Eye (tissue), 1 donor: ENCODE data around the gene TMEM255B.
A peak's percentile ranks its signal among the peaks of the same experiment; 100 is the strongest.
"Not testable (repeated sequence)": the region's sequence is repeated elsewhere in the genome, so short reads cannot be mapped to it uniquely, and the experiment has no call there.

ENCODE experiments used
- DNase-seq: peaks from one replicate; pipeline ENCODE4 v3.0.0-alpha.2; 2015

Gene TMEM255B

DNA sequence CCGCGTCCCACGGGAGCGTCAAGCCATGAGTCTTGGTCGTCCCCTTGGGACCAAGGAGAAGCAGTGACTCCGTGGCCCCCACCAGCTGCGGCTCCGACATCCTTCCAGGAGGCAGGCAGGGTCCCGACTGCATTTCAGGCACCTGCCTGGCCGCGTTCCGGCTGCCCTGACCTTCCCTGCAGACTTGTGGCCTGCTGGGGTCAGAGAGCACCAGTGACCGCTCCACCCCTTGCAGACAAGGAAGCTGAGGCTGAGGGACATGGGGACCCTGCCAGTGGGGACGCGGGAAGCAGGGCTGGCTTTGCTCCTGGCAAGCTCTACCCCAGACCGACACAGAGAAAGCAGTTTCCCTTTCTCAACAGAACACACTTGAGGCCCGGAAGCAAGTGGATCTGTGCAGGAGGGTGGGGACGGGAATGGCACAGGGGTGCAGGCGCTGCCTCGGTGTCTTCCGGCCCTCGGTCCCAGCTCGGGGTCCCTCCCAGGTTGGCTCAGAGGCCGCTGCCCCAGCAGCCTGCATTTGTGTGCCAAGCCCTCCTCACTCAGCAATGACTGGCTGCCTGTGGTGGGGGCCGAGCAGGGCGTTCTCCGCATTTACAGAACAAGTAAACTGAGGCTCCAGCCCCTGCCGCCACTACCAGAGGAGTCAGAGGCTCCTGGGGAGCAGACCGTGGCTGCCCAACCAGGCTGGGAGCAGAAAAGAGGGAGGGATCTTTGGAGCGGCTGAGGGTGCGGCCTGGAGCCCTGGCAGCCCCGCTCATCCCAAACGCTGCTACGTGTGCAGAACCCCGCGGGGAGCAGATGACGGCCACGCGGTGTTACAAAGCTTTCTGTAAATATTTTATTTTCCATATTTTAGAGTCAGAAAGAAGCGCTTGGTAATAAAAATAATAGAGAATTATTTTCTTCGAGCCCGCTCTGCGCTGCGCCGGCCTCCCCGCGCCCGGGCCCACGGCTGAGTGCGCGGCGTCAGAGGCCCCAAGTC is 61.0 kb downstream of the TMEM255B start:
- DNase-seq: no peak

DNA sequence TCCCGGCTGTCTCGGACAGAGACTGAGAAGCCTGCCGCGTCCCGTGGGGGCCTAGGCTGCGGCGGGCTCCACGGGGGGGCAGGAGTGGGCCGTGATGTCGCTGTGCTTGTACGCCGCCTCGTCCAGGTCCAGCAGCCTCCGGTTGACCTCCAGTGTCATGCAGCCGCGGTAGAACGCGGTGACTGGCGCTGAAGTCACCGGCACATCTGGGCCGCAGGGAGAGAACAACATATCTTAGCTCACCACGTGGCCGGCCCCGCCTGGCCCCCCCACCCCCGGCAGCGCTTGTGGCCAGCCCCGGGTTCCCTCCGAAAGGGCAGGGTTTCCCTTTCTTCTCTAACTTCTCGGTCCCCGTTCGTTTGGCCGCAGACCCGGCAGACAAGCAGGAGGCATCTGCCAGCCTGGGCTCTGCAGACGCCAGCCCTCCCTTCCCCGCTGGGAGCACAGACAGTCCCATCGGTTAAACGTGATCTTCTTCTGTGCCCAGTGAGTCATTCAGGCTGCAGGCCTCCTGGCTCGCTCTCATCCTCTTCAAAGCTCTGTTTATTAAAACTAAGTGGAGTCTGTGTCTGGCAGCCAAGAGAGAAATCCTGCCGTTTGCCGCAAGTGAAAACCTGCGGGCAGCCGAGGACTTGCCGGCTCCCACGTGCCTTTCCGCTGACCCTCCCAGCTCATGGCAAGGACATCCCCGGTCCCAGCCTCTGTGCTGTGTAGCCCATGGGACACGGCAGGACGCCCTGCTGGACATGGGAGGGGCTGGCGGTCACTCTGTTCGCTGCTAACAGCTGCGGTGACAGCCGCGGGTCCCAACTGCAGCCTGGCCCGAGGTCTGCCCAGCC is 62.0 kb downstream of the TMEM255B start:
- peak; percentile 81 for DNase-seq

DNA sequence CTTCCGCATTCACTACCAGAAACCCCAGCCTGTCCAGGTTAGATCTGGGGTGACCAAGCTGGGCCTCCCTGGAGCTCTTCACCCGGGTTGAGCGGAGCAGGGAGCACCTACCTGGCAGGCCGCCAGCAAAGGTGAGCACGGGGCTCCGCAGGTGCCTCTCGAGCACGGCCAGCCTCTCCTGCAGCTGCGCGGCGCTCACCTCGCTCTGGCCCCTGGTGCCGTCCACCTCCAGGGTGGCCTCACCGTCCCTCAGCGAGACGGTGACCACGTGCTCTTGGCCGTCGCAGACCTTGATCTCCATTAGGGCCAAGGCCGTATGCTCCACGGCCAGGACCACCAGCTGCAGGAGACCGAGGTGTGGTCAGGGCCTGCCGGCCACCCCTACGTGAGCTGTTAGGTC is 62.8 kb downstream of the TMEM255B start:
- no peak for DNase-seq

DNA sequence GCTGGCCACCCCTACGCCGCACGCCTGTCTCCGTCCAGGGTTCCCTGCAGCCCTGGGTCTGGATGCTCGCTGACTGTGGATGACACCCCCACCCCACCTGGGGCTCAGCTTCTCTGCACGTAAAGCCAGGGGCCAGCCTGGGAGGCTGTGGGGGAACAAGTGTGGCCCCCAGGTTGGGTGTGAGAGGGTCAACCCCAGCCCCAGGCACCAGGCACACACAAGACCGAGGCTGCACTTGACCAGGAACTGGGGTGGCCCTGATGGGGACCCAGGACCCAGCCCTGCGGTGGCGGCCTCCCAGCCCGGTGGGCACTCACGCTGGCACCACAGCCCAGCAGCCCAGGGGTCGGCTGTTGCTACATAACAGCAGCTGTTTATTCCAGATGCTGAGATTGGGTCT is 63.2 kb downstream of the TMEM255B start:
- no peak for DNase-seq

DNA sequence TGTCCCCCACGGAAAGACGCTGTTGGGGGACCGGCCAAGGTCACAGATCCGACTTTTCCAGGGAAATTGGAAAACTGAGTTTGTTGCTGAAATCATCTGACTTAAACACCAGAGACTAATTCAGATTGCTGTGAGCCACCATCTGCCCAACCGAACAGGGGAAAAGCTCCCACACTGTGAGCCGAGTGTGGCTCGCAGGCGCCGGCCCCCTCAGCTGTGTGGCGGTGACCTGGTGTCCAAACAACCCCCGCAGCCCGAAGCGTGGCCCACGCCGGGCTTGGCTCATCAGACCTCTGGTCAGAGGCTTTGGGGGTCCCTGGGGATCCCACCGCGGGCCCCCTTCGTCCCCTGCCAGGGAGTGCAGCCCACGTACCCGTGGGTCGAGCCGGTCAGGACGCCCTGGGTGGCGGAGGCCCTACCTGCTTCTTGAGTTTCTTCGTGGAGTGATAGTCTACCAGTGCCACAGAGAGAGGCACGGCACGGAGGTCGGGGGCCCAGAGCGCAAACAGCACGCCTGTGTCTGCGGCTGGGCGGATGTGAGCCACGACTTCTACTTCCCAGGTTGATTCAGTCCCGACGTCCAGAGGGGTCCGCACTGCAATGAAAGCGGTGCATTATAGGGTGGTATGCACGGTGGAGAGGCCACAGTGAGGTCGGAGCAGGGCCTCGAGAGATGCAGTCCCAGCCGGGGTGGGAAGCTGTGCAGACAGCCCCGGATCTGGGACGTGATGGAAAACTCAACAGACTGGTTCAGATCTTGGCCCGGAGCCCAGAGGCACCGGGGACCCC is 64.1 kb downstream of the TMEM255B start:
- DNase-seq: no peak

DNA sequence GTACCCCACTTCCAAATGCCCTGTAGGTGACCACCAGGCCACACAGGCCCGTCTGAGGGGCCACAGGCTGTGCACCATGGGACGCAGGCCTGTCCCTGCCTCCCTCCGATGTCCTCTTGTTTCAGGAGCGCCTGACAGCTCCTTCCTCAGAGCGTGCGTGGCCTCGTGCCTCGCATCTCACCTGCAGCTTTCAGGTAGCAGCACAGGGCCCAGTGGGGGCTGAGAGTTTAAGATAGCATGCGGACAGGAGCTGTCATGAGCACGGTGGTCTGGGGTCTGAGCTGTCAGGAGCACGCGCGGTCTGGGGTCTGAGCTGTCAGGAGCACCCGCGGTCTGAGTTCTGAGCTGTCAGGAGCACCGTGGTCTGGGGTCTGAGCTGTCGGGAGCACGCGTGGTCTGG is 64.7 kb downstream of the TMEM255B start:
- no peak for DNase-seq

DNA sequence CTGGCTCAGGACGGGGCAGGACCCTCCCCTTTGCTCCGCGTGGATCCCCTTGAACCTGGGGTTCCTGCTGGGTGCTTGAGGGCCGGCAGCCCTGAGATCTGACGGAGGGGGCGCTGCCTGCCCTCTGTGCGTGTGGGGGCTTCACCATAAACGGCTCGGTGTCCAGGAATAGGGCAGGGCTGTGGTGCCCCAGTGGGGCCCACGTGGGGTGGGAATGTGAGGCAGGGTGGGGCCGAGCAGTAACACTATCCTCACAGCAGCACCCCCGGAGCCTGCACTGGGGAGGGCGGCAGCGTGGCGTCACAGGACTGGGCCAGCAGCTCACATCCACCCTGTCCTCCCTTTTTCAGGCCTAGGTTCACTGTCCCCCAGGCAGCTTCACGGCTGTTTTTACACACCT is 66.8 kb downstream of the TMEM255B start:
- DNase-seq: no peak

DNA sequence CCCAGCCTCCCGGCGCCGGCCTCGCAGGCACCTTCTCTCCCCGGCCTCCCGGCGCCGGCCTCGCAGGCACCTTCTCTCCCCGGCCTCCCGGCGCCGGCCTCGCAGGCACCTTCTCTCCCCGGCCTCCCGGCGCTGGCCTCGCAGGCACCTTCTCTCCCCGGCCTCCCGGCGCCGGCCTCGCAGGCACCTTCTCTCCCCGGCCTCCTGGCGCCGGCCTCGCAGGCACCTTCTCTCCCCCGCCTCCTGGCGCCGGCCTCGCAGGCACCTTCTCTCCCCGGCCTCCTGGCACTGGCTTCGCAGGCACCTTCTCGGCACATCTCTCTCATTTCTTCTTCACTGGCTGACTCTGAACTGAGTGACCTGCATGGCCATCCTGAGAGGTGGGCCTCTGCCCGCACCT is 67.4 kb downstream of the TMEM255B start:
- DNase-seq: not testable (repeated sequence)

DNA sequence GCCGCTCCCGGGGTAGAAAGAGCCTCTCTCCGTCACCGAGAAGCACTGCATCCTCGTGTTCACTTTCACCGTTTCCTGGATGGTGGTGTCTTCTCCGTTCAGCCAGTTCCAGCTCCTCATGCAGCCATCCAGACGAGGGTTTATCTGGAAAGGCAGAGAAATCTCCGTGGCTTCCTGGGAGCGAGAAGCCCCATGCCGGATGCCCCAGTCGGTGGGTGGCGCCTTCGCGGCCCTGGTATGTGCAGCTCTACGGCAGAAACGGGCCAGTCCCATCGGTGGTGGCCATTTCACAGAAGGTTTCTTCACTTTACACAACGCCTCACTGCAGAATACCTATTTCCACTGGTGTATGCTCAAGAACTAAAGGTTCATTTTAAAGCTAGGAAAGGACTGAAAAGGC is 68.0 kb downstream of the TMEM255B start:
- DNase-seq: no peak

DNA sequence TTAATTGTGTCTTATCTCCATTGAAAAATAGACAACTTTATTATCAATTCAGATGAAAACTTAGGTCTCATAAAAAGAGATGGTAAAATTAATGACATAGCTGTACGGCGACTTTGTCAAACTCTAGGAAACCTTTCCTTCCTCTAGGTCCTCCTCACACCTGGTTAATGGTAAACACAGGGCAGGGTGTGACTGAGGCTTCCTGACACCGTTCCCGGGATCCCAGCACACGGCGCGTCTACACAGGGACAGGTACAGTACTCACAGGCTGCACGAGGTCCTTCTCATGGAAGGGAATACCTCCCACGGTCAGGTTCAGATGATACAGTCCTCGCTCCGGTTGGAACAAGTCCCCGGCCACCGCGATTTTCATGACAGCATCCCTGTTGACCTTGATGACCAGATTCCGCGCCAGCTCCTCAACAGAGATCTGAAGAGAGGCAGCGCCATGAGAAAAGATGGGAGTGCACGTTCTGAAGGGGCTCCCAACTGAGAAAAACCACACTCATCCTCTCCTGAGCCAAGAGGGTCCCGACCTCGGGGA is 69.3 kb downstream of the TMEM255B start:
- no peak for DNase-seq

DNA sequence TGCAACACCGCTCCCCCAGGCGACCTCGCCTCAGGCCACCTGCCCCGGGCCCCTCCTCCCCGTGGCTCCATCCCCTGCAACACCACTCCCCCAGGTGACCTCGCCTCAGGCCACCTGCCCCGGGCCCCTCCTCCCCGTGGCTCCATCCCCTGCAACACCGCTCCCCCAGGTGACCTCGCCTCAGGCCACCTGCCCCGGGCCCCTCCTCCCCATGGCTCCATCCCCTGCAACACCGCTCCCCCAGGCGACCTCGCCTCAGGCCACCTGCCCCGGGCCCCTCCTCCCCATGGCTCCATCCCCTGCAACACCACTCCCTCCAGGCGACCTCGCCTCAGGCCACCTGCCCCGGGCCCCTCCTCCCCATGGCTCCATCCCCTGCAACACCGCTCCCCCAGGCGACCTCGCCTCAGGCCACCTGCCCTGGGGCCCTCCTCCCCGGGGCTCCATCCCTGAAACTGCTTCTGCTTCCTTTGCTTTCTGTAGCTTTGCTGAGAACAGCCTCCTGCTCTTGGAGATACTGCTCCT is 71.5 kb downstream of the TMEM255B start:
- DNase-seq: not testable (repeated sequence)

DNA sequence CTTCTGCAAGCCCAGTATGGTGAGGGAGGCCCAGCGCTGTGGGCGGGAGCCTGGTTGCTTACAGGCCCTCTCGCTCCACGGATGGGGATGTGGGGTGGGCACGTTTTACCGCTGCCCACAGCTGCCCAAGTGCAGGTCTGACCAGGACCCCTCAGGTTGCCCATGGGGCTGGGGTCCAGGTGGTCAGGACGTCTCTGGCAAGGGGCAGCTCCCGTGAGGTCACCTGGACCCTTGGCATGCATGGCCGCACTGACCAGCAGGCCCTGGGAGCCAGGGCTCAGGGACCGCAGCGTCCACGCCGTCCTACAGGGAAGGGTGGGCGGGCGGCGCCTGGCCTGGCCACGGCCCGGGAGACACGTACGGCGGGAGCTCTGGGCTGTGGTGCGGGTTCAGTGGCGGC is 72.0 kb downstream of the TMEM255B start:
- no peak for DNase-seq

DNA sequence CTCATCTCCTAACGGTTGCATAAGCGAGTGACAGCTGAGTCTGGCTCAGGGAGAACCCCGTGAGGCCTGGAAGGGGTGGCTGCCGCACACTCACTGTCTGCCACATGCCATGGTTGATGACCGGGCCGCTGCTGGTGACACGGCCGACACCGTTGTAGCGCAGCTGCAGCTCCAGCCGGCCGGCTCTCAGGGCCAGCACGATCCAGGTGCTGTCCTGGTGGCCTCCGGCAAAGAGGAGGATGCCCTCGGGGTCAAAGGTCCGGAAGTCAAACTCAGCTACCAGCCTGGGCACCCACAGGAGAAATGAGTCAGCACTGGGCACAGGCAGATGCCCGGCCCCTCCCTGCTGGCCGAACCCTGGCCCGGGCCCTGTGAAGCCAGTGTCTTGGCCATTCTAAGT is 73.2 kb downstream of the TMEM255B start:
- DNase-seq: no peak

DNA sequence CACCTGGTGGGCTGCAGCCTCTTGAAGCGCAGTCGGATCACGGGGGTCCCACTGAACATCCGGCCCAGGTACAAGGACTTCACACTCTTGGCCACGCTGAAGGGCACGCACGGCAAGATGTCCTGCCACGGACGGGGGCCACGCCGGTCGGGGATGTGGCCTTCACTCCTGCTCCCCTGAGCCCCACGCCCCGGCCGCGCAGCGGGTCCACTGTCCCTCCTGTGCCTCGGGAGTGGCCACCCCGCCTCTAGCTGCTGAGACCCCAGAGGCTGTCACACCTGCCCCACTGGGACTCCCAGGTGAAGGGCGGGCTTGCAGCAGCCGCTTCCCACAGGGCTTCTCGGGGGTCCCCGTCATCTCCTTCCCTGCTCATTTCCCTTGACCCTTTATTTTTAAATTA is 73.6 kb downstream of the TMEM255B start:
- no peak for DNase-seq

DNA sequence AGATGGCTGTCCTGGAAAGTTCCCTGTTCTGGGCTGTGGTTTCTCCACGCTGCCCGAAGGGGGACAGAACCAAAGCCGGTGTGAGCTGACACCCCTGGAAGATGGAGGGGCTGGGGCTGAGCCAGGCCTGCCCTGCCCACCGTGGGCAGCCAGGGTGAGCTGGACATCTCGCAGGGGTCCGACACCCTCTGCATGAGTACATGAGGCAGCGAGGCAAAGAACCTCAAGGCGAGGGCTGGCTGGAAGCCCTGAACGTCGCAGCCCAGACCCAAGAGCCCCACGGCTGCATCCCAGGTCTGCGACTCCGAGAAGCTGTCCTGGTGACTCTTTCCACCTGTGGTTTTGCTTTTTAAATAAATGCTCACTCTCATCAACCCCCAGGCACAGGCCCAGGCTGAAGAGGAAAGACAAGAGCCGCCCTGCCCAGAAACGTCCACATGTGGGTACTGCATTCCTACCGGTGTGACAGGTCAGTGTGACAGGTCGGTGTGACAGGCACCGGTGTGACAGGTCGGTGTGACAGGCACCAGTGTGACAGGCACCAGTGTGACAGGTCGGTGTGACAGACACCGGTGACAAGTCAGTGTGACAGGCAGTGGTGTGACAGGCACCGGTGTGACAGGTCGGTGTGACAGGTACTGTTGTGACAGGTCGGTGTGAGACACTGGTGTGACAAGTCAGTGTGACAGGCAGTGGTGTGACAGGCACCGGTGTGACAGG is 74.2 kb downstream of the TMEM255B start:
- DNase-seq: no peak

DNA sequence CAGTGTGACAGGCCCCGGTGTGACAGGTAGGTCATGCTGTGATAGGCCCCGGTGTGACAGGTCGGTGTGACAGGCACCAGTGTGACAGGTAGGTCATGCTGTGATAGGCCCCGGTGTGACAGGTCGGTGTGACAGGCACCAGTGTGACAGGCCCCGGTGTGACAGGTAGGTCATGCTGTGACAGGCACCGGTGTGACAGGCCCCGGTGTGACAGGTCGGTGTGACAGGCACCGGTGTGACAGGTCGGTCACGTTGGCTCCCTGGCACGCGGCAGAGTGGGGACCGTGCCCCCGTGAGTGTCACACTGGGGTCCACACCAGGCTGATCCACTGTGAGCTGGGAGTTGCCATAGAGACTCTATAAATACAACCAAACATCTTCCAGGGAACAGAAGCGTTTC is 75.0 kb downstream of the TMEM255B start:
- not testable (repeated sequence) for DNase-seq

DNA sequence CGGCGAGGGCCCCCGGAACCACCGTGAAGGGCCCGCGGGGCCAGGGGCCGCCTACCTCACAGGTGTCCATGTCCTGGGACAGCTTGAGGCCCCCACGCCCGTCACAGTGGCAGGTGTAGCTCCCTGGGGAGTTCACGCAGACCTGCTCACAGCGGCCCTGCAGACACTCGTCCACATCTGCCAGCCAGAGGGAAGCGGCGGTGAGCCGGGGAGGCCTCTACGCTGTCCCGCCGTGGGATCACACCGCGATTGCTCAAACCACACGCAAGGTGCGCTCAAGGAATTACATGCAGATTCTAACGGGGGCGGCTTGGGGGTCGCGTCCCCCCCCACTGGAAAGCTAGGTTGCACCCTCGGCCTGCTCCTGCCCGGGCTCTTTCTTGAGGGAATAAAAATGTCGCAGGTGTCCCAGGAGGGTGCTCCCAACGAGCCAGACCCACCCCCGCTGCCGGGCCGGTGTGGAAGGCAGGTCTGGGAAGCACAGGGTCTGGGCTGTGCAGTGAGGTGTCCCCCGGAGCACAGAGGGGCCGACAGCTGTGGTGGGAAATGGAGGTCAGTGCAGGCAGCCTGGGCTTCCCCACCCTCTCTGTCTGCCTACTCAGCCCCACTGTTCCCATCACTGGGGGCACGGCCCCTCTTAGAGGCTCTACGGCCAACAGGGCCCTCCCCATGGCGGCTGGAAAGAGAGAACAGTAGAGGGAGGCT is 75.6 kb downstream of the TMEM255B start:
- DNase-seq: no peak

DNA sequence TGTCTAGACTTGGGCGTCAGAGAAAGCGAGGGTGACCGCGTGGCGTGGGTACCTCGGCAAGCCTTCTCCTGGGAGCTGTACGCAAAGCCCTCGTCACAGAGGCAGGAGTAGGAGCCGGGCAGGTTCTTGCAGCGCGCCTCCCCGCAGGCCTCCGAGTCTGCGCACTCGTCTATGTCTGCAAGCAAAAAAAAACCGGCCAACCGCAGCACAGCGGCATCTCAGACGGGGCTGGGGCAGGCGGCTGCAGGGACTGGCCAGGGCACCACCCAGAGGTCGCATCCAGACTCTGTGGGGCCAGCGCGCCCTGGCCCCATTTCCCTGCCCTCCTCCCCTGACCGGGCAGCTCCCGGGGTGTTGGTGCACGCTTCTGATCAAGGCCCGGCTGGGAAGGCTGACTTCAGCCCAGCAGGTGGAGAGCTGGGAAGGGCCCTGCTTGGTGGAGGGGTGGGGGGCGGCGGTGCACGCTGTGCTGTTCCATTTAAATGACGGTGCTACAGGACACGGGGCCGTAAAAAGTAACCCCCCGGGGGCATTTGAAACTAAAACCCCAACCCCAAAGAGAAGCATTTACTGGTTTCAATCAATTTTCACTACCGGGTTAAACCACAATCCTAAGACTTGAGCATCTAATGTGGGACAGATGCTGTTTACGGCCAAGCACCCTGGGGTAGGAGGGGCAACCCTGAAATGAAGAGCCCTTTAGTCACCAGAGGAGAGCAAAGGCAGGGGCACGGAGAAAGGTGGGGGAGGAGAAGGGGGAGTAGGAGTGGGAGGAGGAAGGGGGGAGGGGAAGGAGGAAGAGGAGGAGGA is 76.6 kb downstream of the TMEM255B start:
- DNase-seq: peak; percentile 64

DNA sequence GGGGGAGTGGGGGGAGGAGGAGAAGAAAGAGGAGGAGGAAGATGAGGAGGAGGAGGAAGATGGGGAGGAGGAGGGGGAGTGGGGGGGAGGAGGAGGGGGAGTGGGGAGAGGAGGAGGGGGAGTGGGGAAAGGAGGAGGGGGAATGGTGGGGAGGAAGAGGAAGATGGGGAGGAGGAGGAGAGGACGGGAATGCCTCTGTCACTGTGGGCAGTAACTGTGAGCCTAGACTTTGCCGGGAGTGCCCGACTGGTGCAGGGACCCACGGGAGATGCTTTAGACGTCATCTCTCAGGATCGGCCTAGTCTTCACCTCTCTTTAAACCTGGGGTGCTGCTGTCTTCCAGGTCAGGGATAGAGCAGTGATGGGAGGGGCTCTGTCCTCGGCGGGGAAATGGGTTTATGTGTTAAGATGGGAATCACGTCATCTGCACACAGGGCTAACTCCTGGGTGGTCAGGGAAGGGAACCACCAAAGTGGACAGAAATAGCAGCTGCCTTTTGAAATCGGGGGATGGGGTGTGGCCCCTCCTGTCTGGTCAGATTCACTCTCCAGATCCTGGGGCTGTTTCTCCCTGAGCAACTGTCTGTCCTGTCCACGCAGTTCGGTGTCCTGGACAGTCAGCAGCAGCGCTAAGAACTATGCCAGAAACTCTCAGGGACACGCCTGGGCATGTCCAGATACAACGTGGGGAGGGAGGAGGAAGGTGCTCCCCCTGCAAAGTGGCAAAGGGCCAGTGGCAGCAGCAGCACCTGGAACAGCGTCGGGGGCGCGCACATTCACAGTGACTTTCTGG is 77.9 kb downstream of the TMEM255B start:
- DNase-seq: peak; percentile 39
